Mammary epithelial cell (primary cell): ENCODE results near the gene WDR83.

Experiments used
- CTCF ChIP-seq, 2 donors: IDR thresholded peaks in 1 of 2; conservative IDR thresholded peaks in 1 of 2; 2 replicates each; pipeline ENCODE4 v1.5.1; 2011 to 2012; ENCODE audit warnings: inconsistent platforms in 2 of 2, low read length in 2 of 2, mild to moderate bottlenecking in 2 of 2, control low read depth in 1 of 2, low read depth in 1 of 2; ENCODE audit not compliant: insufficient read depth in 1 of 2; ENCODE audit errors: extremely low read depth in 1 of 2
- EZH2 ChIP-seq: IDR thresholded peaks from 2 replicates; pipeline ENCODE4 v1.6.1; 2012; ENCODE audit warnings: low read length, inconsistent platforms, borderline replicate concordance

DNA sequence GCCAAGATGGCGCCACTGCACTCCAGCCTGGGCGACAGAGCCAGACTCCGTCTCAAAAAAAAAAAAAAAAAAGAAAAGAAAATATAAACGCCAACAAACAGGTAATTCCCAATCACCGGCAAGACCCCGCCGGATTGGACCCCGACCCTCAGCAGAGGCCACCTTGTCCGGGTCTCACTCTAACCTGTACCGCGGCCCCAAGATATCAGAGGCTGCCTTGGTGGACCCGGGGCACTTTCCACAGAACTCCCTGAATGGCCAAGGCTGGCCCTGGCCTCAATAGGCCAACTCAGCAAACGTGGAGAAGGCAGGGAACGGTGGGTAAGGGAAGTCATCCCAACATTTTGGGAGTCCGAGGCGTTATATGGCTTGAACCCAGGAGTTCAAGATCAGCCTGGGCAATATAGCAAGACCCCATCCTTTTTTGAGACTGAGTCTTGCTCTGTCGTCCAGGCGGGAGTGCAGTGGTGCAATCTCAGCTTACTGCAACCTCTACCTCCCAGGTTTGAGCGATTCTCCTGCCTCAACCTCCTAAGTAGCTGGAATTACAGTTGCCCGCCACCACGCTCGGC, 27.9 kb upstream of the WDR83 start:
- TF ChIP-seq EZH2 = no peak
- TF ChIP-seq CTCF (conservative IDR thresholded peaks at IDR 0.05 in 1 of 2, IDR thresholded peaks at IDR 0.05 in 1 of 2; ENCODE audit: extremely low read depth in 1 of 2, insufficient read depth in 1 of 2, low read depth in 1 of 2, low read length in 2 of 2) = no peak
